Natural killer cell (primary cell): ENCODE results near the gene SH3PXD2B. TPM values are rescaled to one million over a fixed set of nuclear protein-coding genes. Genes with fewer than 3 reads are reported as not detected.

Experiments used
- ATAC-seq, 3 donors: fragments of 150-1000 bp in 2 of 3; fragments of 200-7000 bp in 1 of 3; cut with Tn5 transposase; 1 replicate in 1 of 3; 2 replicates in 2 of 3; pipeline ENCODE4 v1.10.0; 2021; ENCODE audit warnings: mild to moderate bottlenecking in 2 of 3, moderate library complexity in 2 of 3
- DNase-seq, 2 donors: peaks; one replicate each; pipeline versions ENCODE4 v3.0.0 to v3.0.0-alpha.2; 2013 to 2021; ENCODE audit warnings: mixed read lengths in 1 of 2
- H3K27ac ChIP-seq: one replicate; pipeline ENCODE4 v1.5.1; 2013; ENCODE audit warnings: mild to moderate bottlenecking, low read length
- H3K27me3 ChIP-seq: one replicate; pipeline ENCODE4 v1.6.1; 2013; ENCODE audit warnings: low read length; ENCODE audit not compliant: control insufficient read depth, insufficient read depth
- H3K36me3 ChIP-seq: one replicate; pipeline ENCODE4 v1.6.1; 2013; ENCODE audit warnings: low read length; ENCODE audit not compliant: control insufficient read depth, insufficient read depth
- H3K4me1 ChIP-seq: one replicate; pipeline ENCODE4 v1.6.1; 2013; ENCODE audit warnings: low read length; ENCODE audit not compliant: control insufficient read depth, insufficient read depth
- H3K4me3 ChIP-seq: one replicate; pipeline ENCODE4 v1.5.1; 2013; ENCODE audit warnings: low read length
- H3K9me3 ChIP-seq: one replicate; pipeline ENCODE4 v1.6.1; 2013; ENCODE audit warnings: low read length; ENCODE audit not compliant: control insufficient read depth, insufficient read depth
- H3K27ac Mint-ChIP-seq, 2 donors: one replicate each; pipeline ENCODE4 v1.8.0; 2022; ENCODE audit warnings: mild to moderate bottlenecking in 2 of 2, mixed read lengths in 2 of 2, moderate library complexity in 1 of 2
- H3K27me3 Mint-ChIP-seq, 2 donors: one replicate each; pipeline ENCODE4 v1.8.0; 2022; ENCODE audit warnings: low read depth in 2 of 2, mixed read lengths in 2 of 2
- H3K36me3 Mint-ChIP-seq: one replicate; pipeline ENCODE4 v1.8.0; 2022; ENCODE audit warnings: mixed read lengths
- H3K4me1 Mint-ChIP-seq, 2 donors: one replicate each; pipeline ENCODE4 v1.8.0; 2022; ENCODE audit warnings: mixed read lengths in 2 of 2
- H3K4me3 Mint-ChIP-seq: one replicate; pipeline ENCODE4 v1.8.0; 2022; ENCODE audit warnings: mild to moderate bottlenecking, moderate library complexity, mixed read lengths
- H3K9me3 Mint-ChIP-seq, 2 donors: one replicate each; pipeline ENCODE4 v1.8.0; 2022; ENCODE audit warnings: mixed read lengths in 2 of 2
- WGBS: methylation state at CpG from one replicate; pipeline ENCODE4 v1.1.7; 2013; ENCODE audit warnings: missing lambda C conversion rate; ENCODE audit not compliant: insufficient coverage; 5-methylcytosine and 5-hydroxymethylcytosine counted together
- intact Hi-C: fragments of 100-400 bp; cut with micrococcal nuclease; formaldehyde crosslinking; loops from one replicate; pipeline ENCODE4 v1.14.2; 2022
- total RNA-seq, 4 donors: library from RNA; stranded (reverse); fragments of 120-200 nt in 1 of 4; gene quantifications; one replicate each; pipeline versions ENCODE4 v1.2.3 to v1.2.4, GENCODE V29; 2013 to 2022
- TF ChIP-seq, protein P1 (sequence below): fragments of 200-600 bp; IDR thresholded peaks from one replicate; pipeline ENCODE4 v1.8.0; 2022; ENCODE audit warnings: antibody characterized with exemption

Gene SH3PXD2B
- total RNA-seq, 3 donors from 2014 or later (not counting 1 experiment from before 2014, with no cell fraction given): 0.25 to 0.35 TPM; not detected in 1

DNA sequence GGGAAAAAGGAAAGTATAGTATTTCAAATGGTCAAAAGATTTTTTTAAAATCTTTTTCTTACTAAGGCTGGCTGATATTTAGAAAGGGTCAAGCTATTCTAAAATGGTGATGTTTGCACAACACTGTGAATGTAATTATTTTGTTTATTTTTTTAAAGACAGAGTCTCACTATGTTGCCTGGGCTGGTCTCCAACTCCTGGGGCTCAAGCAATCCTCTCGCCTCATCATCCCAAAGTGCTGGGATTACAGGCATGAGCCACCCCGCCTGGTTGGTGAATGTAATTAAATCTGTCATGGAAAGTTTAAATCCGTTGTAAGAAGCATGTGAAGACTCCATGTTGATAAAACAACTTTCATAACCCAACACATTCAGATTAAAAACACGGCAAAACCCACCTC, 173.4 kb downstream of the SH3PXD2B start:
- H3K27me3 ChIP-seq: no peaks in the 10 kb centered on the region
- no peak overlapping the region for H3K4me3 ChIP-seq
- intact Hi-C loops: loop anchor here (5.0 to 10.0 kb wide), 3 partner anchors 96 to 214 kb away; partner anchors contain the start of gene STK10
- TF ChIP-seq, protein P1, sequence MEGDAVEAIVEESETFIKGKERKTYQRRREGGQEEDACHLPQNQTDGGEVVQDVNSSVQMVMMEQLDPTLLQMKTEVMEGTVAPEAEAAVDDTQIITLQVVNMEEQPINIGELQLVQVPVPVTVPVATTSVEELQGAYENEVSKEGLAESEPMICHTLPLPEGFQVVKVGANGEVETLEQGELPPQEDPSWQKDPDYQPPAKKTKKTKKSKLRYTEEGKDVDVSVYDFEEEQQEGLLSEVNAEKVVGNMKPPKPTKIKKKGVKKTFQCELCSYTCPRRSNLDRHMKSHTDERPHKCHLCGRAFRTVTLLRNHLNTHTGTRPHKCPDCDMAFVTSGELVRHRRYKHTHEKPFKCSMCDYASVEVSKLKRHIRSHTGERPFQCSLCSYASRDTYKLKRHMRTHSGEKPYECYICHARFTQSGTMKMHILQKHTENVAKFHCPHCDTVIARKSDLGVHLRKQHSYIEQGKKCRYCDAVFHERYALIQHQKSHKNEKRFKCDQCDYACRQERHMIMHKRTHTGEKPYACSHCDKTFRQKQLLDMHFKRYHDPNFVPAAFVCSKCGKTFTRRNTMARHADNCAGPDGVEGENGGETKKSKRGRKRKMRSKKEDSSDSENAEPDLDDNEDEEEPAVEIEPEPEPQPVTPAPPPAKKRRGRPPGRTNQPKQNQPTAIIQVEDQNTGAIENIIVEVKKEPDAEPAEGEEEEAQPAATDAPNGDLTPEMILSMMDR: no peak
- 100% methylated on average over 1 of the region's 4 CpGs for WGBS
- H3K36me3 ChIP-seq: no peaks in the 10 kb centered on the region
- Mint-ChIP-seq H3K36me3 (no peaks in the 10 kb centered on the region), H3K27ac (no peak overlapping the region), H3K27me3 (no peaks in the 10 kb centered on the region), H3K4me1 (peaks cover 17 to 18% of the 10 kb centered on the region in 2 donors), H3K9me3 (no peaks in the 10 kb centered on the region), H3K4me3 (no peak overlapping the region)
- H3K27ac ChIP-seq: no peak overlapping the region
- no peaks in the 10 kb centered on the region for H3K9me3 ChIP-seq
- DNase-seq (no peak), ATAC-seq (no peak)
- peaks cover 11% of the 10 kb centered on the region for H3K4me1 ChIP-seq

DNA sequence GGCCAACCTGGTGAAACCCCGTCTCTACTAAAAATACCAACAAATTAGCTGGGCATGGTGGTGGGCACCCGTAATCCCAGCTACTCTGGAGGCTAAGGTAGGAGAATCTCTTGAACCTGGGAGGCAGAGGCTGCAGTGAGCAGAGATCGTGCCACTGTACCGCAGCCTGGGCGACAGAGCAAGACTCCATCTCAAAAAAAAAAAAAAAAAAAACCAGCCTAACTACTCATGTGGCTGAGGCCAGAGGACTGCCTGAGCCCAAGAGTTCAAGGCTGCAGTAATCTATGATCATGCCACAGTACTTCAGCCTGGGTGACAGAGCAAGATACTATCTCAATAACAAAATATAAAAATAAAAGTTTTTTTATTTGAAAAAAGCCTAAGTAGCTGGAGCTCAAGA, 174.0 kb downstream of the SH3PXD2B start:
- Mint-ChIP-seq H3K9me3 (no peaks in the 10 kb centered on the region), H3K4me1 (peaks cover 17 to 18% of the 10 kb centered on the region in 2 donors), H3K27ac (no peak overlapping the region), H3K27me3 (no peaks in the 10 kb centered on the region), H3K36me3 (no peaks in the 10 kb centered on the region), H3K4me3 (no peak overlapping the region)
- Histone ChIP-seq H3K27ac (no peak overlapping the region), H3K27me3 (no peaks in the 10 kb centered on the region), H3K4me3 (no peak overlapping the region), H3K9me3 (no peaks in the 10 kb centered on the region), H3K4me1 (peaks cover 11% of the 10 kb centered on the region), H3K36me3 (no peaks in the 10 kb centered on the region)
- DNase-seq: no peak
- TF ChIP-seq, protein P1: no peak
- intact Hi-C loops: loop anchor here (5.0 to 10.0 kb wide), 3 partner anchors 96 to 213 kb away; partner anchors contain the start of gene STK10
- whole genome bisulfite sequencing: 89% methylated on average over 5 of the region's 5 CpGs
- ATAC-seq: no peak

DNA sequence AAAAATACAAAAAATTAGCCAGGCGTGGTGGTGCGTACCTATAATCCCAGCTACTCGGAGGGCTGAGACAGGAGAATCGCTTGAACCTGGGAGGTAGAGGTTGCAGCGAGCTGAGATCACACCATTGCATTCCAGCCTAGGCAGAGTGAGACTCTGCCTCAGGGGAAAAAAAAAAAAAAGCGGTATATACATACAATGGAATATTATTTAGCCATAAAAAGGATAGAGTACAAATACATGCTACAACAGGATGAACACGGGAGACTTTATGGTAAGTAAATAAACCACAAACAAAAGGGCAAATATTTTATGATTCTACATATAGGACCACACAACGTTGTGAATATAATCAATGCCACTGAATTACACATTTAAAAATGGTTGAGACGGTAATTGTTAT, 176.0 kb downstream of the SH3PXD2B start:
- H3K27me3 Mint-ChIP-seq: no peaks in the 10 kb centered on the region
- no peaks in the 10 kb centered on the region for H3K9me3 ChIP-seq
- peaks cover 6% of the 10 kb centered on the region for H3K4me1 ChIP-seq
- H3K27ac ChIP-seq: no peak overlapping the region
- H3K4me1 Mint-ChIP-seq: peaks cover 11 to 17% of the 10 kb centered on the region in 2 donors
- DNase-seq: no peak
- H3K27me3 ChIP-seq: no peaks in the 10 kb centered on the region
- H3K9me3 Mint-ChIP-seq: no peaks in the 10 kb centered on the region
- ATAC-seq: no peak
- no peaks in the 10 kb centered on the region for H3K36me3 ChIP-seq
- H3K4me3 Mint-ChIP-seq: no peak overlapping the region
- TF ChIP-seq, protein P1: no peak
- no peak overlapping the region for H3K4me3 ChIP-seq
- no peak overlapping the region for H3K27ac Mint-ChIP-seq
- H3K36me3 Mint-ChIP-seq: no peaks in the 10 kb centered on the region
- intact Hi-C loops: no loop called here
- WGBS: 98% methylated on average over 7 of the region's 9 CpGs

DNA sequence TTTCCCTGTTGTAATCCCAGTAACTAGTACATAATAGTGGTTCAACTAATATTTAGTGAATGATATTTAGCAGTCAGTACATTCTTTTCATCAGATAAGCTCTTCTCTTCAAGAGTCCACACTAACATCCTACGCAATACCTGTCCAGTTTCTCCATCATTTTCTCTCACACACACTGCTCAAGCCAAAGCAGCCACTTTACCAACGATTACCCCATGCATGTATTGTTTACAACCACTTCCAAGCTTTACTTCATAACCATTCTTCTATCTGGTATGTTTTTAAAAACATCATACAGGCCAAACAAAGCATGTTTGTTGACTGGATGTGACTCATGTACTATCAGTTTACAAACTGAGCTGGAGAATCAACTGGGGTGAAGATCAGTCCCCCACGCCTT, 178.1 kb downstream of the SH3PXD2B start:
- ATAC-seq (no peak), DNase-seq (no peak)
- Mint-ChIP-seq H3K4me1 (no peaks in the 10 kb centered on the region), H3K4me3 (no peak overlapping the region), H3K9me3 (no peaks in the 10 kb centered on the region), H3K27me3 (no peaks in the 10 kb centered on the region), H3K36me3 (no peaks in the 10 kb centered on the region), H3K27ac (no peak overlapping the region)
- Histone ChIP-seq H3K4me1 (no peaks in the 10 kb centered on the region), H3K36me3 (no peaks in the 10 kb centered on the region), H3K9me3 (no peaks in the 10 kb centered on the region), H3K27me3 (no peaks in the 10 kb centered on the region), H3K4me3 (no peak overlapping the region), H3K27ac (no peak overlapping the region)
- WGBS: 94% methylated on average over 3 of the region's 3 CpGs
- TF ChIP-seq, protein P1: no peak
- intact Hi-C loops: no loop called here
